ENCODE measurements around the gene SCAF8. TPM values are rescaled to one million over a fixed set of nuclear protein-coding genes. Genes with fewer than 3 reads are reported as not detected.

SCAF8 gene
- total and polyA plus RNA-seq, 2 of the 8 experiments (the other 6 are each of a cell fraction or from before 2014, with no cell fraction given) = 20.3 to 46.3 TPM

DNA sequence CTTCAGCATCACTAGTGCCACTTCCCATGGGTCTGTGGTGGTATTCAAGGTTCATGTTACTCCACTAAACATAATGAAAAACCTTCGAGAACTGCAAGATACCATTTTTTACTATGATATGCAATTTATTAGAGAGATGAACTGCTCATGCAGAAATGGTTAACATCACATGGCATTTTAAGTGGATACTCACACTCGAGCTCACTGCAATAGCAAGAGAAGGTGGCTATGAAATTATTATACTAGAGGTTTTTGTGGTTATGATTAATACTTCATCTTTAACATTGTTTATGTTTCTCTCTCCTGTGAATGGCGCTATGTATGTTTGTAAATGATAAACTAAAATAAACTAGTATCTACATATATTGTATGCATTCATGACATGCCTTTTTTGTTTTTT is 35.1 kb downstream of the SCAF8 start:
- Histone ChIP-seq H3K23ac (ENCODE audit: insufficient read length) (no peak overlapping the region), H4K20me1 (replicated peaks in 1 of 2; ENCODE audit: control insufficient read depth in 1 of 2, insufficient read depth in 2 of 2, low read length in 2 of 2) (peaks cover 9 to 18% of the 10 kb centered on the region in 2 experiments)
- TF ChIP-seq EGR1 (IDR thresholded peaks at IDR 0.05; ENCODE audit: borderline replicate concordance, low read depth, low read length) = no peak
- no peak for TF ChIP-seq SP4 (IDR thresholded peaks at IDR 0.05; ENCODE audit: low read length)
- no peak for TF ChIP-seq JUND (IDR thresholded peaks at IDR 0.05; ENCODE audit: low read length)
- TF ChIP-seq CREB1 (IDR thresholded peaks at IDR 0.05) = no peak
- TF ChIP-seq POU5F1 (IDR thresholded peaks at IDR 0.05; ENCODE audit: low read depth, low read length) = no peak
- TF ChIP-seq CBX5 (IDR thresholded peaks at IDR 0.05; ENCODE audit: low read depth, low read length) = no peak
- no peak for TF ChIP-seq SAP30 (IDR thresholded peaks at IDR 0.05; ENCODE audit: insufficient read depth, insufficient replicate concordance, low read length)
- no peak for TF ChIP-seq SP2 (IDR thresholded peaks at IDR 0.05; ENCODE audit: low read length)
- TF ChIP-seq CHD2 (IDR thresholded peaks at IDR 0.05; ENCODE audit: low read length) = no peak
- TF ChIP-seq GABPA (IDR thresholded peaks at IDR 0.05; ENCODE audit: borderline replicate concordance, insufficient read depth, low read length) = no peak
- TF ChIP-seq SIX5 (IDR thresholded peaks at IDR 0.05; ENCODE audit: low read depth, low read length) = no peak
- TF ChIP-seq GTF2F1 (IDR thresholded peaks at IDR 0.05; ENCODE audit: borderline replicate concordance, low read depth, low read length) = no peak
- TF ChIP-seq NRF1 (IDR thresholded peaks at IDR 0.05; ENCODE audit: low read depth, low read length) = no peak
- no peak for TF ChIP-seq SP1 (IDR thresholded peaks at IDR 0.05; ENCODE audit: low read depth, low read length)
- no peak for TF ChIP-seq KDM4A (IDR thresholded peaks at IDR 0.05; ENCODE audit: low read depth, low read length, severe bottlenecking)
- no peak for TF ChIP-seq TCF12 (IDR thresholded peaks at IDR 0.05; ENCODE audit: low read depth, low read length)

More for the DNA sequence above, 35.1 kb downstream of the SCAF8 start:
- Histone ChIP-seq H3K79me1 (ENCODE audit: low read depth, low read length) (peaks cover 11% of the 10 kb centered on the region), H2BK20ac (ENCODE audit: low read length) (no peak overlapping the region), H4K5ac (ENCODE audit: insufficient read length, low read depth, low read length) (no peak overlapping the region), H3K9ac (replicated peaks in 1 of 4; ENCODE audit: extremely low read depth in 1 of 4, low read depth in 3 of 4, low read length in 3 of 4) (no peak overlapping the region), H4K91ac (replicated peaks; ENCODE audit: insufficient read length, low read length) (no peak overlapping the region), H2AK5ac (ENCODE audit: low read depth, low read length) (no peak overlapping the region), H3K14ac (ENCODE audit: insufficient read length) (no peak overlapping the region), H2BK15ac (ENCODE audit: low read length) (no peak overlapping the region), H3K4me2 (ENCODE audit: insufficient read depth in 1 of 2, low read depth in 2 of 2, low read length in 2 of 2) (no peak overlapping the region), H3K36me3 (ENCODE audit: control insufficient read depth in 2 of 4, insufficient read depth in 4 of 4, low read length in 3 of 4) (no peaks in the 10 kb centered on the region; a peak in 1 of 8 replicates), H4K8ac (ENCODE audit: extremely low read depth, insufficient read depth, low read length) (no peak overlapping the region), H3K27ac (ENCODE audit: low read depth, low read length) (no peak overlapping the region), H2AFZ (ENCODE audit: low read length) (no peak overlapping the region), H2BK5ac (ENCODE audit: low read depth, low read length) (no peak overlapping the region), H3K79me2 (ENCODE audit: control insufficient read depth in 1 of 2, insufficient read depth in 2 of 2, low read length in 2 of 2) (peaks cover 23 to 100% of the 10 kb centered on the region in 2 experiments), H3K4ac (replicated peaks; ENCODE audit: insufficient read length, low read depth, low read length) (no peak overlapping the region), H3K56ac (replicated peaks; ENCODE audit: insufficient read length, low read depth, low read length) (no peak overlapping the region), H3K9me3 (ENCODE audit: insufficient read depth in 2 of 2, low read depth in 1 of 2, low read length in 1 of 2) (no peaks in the 10 kb centered on the region), H2BK120ac (replicated peaks; ENCODE audit: low read depth, low read length) (no peak overlapping the region), H3K4me1 (replicated peaks in 1 of 4; ENCODE audit: control insufficient read depth in 3 of 4, insufficient read depth in 4 of 4, low read length in 3 of 4) (peaks cover 0 to 5% (median 0%) of the 10 kb centered on the region in 4 experiments; a peak in 4 of 7 replicates), H3K27me3 (replicated peaks in 1 of 4; ENCODE audit: control insufficient read depth in 3 of 4, extremely low read depth in 1 of 4, insufficient read depth in 3 of 4, low read length in 3 of 4) (no peaks in the 10 kb centered on the region), H3K4me3 (ENCODE audit: extremely low read depth in 1 of 4, insufficient read depth in 2 of 4, low read depth in 3 of 4, low read length in 4 of 4) (no peak overlapping the region), H3K18ac (ENCODE audit: extremely low read depth, low read length) (no peak overlapping the region), H2BK12ac (ENCODE audit: low read depth, low read length) (no peak overlapping the region), H3K23me2 (ENCODE audit: low read depth, low read length) (no peaks in the 10 kb centered on the region)
- WGBS, 2 experiments (ENCODE audit: extremely low coverage in 1 of 2, insufficient coverage in 1 of 2, insufficient read length in 1 of 2, insufficient replicate concordance in 2 of 2, low coverage in 1 of 2, low lambda C conversion rate in 2 of 2, missing lambda C conversion rate in 1 of 2) = 87% methylated on average over 3 of the region's 3 CpGs; no CpG with 5 or more reads in 1 of the 2 experiments
- ChIA-PET POLR2A (ENCODE audit: partially characterized antibody) (interaction anchor here (0.7 to 1.3 kb wide), 2 partner anchors 10 to 11 kb away, joined by 4 to 5 read pairs; no protein-coding TSS in a partner anchor), CTCF (ENCODE audit: partially characterized antibody) (interaction anchor here (2.3 kb wide), 1 partner anchor 93 kb away, joined by 11 read pairs; no protein-coding TSS in a partner anchor)
- DNase-seq (ENCODE audit: low read depth in 1 of 2, low spot score in 2 of 2) (no peak), FAIRE-seq (no peak)
